Activated T-cell treated with anti-CD3 and anti-CD28 coated beads for 48 hours (primary cell): ENCODE data around the gene ZSWIM6.
"Not testable (repeated sequence)": the region's sequence is repeated elsewhere in the genome, so short reads cannot be mapped to it uniquely, and the experiment has no call there.

ENCODE experiments used
- DNase-seq: peaks from one replicate; pipeline ENCODE4 v3.0.0-alpha.2; 2020; ENCODE audit warnings: low read depth

The ZSWIM6 gene

DNA sequence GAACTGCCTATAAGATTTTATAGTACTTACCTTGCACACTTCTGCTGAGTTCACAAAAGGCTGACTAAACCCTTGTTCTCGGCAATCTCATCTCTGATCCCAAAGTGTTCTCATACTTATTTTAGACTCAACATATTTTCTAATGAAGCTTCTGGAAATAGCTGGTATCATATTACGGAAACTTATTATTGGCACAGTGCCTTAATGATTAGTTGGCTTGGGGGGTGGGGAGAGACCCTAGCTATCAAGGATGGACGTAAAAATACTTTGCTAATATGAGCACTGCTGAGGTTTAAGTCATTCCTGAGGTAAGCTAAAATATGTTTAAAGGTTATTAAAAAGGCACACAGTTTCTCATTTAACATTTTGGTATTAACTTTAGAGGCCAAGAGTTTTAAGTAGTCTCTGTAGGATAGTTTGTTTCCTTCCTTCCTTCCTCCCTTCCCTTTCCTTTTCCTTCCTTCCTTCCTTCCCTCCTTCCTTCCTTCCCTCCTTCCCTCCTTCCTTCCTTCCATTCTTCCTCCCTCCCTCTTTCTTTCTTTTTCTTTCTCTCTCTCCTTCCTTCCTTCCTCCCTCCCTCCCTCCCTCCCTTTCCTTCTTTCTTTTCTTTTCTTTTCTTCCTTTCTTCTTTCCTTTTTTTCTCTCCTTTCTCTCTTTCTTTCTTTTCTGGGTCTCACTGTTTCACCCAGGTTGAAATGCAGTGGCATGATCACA is 31.5 kb downstream of the ZSWIM6 start:
- DNase-seq = no peak

DNA sequence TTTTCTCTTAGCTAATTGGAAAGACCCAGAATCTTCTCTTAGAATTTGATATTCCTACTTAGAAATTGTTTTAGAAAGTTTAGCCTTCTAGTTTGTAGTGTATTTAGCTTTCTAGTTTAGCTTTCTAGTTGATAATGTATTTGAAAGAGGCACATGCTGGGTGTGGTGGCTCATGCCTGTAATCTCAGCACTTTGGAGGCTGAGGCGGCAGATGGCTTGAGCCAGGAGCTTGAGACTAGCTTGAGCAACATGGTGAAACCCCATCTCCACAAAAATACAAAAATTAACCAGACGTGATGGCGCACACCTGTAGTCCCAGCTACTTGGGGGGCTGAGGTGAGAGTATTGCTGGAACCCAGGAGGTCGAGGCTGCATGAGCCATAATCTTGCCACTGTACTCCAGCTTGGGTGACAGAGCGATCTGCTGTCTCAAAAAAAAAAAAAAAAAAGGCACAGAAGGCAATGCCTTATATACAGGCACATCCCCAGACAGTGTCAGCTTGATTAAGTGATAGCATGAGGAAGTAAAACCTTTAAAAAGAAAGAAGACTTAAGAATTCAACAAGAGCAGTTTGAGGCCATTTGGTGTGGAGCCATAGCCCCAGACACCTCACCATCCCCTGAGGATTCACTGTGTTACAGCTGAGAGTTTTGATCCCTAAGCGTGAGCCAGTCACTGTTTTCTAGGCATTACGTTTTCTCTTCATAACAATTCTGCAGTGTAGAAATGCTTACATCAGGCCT is 34.6 kb downstream of the ZSWIM6 start:
- DNase-seq = no peak

DNA sequence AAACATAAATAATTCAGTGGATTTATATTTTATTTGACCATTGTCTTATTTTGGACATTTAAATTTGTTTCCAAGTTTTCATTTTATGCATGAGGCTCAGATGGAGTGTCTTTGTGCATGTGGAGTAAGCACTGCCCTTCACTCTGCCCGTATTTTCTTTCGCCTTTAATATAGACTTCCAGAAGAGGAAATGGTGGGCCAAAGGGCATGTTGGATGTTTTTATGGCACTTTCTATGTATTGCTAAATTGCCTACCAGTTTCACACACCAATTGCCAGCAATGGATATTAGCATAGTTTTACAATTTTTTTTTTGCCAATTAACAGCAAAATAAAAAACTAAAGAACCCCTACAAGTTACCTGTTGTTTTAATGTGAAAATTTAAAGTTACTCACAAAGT is 38.4 kb downstream of the ZSWIM6 start:
- DNase-seq = no peak

DNA sequence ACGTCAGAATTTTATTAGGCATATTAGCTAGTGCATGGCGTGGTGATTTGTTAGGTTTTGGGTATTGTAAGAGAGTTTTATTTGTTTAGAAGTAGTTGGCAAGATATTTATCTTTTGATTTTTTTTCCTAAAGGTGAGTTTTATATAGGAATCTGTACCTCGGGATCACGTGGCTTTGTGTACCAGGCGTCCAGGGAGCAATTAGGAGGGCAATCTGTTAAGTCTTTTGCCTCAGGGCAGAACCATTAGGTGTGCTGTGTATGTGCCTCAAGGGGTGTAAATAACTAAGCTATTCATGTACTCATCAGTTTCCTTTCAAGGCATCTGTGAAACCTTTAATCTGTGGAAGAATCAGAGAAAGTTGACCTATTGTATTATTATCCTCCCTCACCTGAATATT is 39.4 kb downstream of the ZSWIM6 start:
- no peak for DNase-seq

DNA sequence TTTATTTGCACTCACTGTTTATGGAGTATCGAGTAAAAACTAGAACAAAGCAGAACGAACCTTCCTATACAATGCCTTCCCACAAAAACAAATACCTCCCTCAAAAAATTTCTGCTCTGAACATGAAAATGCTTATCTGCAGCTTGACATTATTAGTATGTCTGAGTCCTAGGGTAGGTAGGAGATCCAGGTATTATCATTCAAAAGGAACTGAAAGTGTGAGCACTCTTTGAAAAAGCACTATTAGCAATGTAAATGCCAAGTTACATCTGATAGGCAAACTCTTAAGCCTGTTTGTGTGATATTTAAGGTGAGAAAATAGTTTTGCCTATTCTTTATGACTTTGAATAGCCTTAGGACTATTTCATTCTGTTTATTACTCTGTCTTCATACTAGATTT is 47.6 kb downstream of the ZSWIM6 start:
- DNase-seq = no peak

DNA sequence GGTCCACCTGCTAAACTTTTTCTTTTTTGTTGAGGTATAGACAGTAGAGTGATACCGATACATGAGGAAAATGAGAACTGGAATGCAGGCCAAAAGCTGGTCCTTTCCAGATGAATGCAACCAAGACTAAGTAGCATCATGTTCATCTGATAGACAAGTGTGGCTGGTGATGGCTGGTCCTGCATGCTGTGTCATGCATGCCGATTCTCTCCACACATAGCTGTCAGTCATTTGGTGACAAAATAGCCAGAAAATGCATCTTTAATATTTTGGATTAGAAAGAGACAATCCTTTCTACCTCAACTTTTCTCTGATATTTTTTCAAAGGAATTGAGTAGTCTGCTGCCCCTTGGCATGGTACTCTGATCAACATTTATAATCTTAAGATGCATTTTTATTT is 49.9 kb downstream of the ZSWIM6 start:
- no peak for DNase-seq

DNA sequence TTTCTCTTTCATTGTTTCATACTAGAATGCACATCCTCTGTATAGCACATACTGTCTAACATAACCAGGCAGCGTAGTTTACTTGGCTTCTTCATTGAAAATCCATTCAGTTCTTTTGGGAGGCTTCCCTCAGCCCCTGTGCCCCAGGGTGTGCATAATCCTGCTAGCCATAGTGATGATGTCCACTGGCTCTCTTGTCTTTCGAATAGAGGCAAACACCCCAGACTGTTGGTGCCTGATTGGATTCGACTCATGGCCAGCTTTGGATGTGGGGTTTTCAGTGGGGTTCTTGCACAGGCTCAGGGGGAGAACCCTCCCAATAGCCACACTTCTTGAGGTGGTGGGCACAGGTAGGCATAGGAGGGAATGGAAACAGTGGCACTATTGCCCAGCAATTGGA is 53.6 kb downstream of the ZSWIM6 start:
- no peak for DNase-seq

DNA sequence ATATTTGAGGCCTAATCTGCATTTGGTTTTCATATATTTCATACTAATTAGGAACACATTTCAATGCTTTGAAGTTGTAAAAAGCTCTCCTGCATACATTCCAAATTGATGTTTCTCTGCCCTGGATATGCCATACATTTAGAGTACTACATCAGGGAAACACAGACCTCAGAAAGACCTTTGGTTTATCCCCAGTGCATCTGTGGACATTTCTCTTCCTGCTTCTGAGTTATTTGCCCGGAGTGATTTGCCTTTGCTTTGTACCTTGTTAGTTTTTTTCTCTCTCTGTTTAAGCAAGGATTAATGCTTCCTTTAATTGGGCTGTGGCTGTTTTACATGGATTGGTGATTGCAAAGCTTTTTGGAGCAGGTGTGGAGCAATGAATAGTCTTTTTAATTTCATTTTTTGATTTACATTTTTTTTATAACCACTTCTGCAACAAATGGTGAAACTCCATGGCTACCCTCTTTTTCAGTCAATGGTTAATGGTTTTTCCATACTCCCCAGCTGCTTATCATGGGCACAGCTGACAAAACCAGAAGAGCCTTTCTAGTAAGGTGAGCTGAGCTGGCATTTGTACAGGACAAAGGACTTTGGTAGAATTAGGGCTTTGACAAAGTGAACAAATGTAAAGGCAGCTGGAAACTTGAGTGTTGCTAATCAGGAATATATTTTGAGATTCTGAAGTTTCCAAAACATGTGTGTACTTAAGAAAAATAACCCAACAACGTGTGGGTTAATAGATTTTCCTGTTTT is 54.2 kb downstream of the ZSWIM6 start:
- no peak for DNase-seq

DNA sequence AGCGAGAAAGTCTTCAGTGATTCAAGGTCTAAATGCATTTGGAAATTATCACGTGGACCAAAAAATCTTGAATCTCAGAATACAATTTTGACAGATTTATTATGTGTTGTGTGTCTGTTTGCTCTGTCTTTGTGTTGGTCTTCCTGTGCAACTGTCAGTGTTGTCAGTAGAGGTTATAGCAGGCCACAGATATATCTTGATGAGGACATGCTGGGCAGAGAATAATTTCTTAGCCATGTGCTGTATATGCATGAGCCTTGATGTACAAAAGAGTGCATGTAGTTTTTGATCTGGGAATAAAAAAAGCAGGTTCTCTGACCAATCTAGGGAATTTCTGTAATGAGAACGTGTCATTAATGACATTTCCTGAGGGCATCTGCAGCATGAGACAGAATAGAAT is 57.6 kb downstream of the ZSWIM6 start:
- DNase-seq = no peak

DNA sequence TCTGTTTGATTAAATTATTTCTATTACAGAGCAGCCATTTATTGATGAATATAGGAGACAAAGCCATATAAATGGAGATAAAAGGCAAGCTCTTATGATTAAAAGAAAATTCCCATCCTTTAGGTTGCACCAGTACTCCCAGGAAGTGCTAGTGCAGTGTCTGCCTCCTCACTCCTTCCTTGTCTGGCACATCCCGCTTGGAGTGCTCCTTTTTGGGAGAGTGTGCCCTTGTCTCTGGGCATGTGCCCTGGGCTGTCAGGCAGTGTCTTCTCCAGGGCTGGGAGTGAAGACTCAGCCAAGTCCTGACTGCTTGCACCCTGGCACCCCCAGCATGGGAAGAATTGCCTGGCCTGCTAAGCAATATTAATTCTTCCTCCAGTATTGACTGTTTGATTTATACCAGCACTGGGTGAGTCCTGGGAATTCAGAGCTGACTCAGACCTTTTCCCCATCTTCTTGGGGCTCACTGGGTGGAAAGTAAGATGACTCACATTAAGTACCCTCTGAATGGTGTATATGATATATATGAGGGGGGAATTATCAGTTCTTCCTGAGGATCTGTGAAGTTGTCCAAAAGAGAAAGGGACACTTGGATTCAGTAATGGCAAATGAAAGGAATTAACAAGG is 62.1 kb downstream of the ZSWIM6 start:
- DNase-seq = no peak

DNA sequence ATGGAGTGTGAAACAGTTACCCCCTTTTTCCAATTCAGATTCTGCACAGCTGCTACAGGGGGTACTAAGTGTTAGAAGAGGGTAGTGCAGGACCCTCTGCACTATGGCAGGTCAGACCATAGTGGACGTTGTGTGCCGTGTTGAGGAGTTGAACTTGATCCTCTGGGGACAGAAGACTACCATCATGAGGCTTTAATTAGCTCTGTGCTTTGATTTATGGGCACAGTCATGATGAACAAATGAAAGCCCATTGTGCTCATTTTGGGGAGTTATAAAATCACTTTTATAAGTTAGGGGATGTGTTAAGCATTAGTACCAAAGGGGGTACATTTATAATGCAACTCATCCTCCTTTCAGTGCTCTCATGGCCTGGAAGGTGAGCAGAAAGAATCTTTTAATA is 62.7 kb downstream of the ZSWIM6 start:
- DNase-seq = no peak

DNA sequence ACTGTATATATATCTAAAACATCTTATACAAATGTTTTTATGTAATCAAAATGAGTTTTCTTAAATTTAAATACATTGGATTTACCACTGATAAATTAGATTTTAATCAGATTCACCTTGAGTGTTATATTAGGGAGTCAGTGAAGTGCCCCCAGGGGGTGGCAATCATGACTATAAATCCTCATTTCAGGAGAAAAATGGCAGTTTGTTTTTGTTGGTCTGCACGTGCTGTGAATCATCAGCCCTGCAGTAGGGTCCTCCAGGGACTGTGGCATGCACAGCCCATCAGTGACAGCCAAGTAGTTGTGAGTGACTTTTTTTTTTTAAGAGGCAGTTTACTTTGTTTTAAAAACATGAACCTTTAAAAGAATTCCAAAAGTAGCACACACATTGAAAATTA is 65.2 kb downstream of the ZSWIM6 start:
- no peak for DNase-seq

DNA sequence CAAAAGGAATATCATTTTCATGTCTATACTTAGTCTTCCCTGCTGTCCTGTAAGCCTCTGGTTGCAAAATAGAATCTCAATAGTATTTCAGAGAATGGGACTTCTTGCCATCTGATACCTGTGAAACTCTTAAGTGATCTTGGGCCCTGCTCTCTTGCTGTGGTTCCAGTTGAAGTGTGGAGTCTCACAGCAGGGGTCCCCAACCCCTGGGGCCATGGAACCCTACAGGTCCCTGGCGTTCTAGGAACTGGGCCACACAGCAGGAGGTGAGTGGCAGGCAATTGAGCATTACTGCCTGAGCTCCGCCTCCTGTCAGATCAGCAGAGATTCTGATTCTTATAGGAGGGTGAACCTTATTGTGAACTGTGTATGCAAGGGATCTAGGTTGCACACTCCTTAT is 65.9 kb downstream of the ZSWIM6 start:
- no peak for DNase-seq

DNA sequence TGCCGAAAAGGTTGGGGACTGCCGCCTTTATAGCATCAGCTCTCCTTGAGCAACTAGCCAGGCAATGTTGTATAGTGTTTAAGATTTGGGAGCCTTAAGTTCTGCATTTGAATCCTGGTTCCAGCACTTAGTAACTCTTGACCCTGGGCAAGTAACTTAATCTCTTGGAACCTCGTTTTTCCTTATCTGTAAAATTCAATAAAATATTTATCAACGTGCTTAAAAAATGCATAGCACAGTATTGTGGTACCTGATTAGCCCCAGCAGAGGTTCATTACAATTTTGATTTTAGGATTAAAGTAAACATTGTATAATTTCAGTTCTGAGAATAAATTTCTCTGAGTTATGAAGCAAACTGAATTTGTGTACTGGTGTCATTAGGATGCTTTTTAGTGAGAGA is 66.4 kb downstream of the ZSWIM6 start:
- no peak for DNase-seq

DNA sequence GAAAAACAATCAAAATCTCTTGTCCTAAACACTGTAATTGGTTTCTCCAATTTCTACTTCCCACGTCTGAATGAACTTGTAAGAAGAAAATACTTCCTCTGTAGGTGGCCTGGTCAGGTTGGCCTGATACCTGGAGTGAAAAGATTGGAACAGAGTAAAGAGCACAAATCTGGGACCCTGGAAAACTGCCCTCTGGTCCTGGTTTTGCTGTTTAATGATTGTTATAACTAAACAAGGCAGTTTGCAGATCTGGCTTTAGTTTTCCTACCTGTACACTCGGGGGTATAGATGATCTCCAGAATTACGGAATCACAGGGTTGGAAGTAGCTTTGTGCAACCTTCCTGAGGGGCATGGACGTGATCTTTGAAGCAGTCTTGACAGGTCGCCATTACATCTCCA is 67.6 kb downstream of the ZSWIM6 start:
- no peak for DNase-seq

DNA sequence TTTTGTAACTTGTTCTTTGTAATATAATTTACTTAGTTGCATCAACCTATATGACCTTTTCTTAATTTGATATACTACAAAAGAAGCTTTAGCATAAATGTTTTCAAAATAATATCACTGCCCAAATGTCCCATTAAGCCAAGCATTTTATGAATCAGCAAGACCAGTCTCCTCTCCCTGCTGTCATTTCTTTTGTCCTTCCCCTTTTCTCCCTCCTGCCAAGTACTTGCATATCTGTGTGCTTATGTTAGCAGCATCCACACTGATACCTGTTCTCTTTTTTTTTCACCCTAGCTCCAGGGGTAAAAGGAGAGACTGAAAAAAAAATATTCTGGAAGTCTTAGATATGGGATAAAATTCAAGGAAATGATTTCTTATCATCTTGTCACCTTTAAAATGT is 69.7 kb downstream of the ZSWIM6 start:
- no peak for DNase-seq

DNA sequence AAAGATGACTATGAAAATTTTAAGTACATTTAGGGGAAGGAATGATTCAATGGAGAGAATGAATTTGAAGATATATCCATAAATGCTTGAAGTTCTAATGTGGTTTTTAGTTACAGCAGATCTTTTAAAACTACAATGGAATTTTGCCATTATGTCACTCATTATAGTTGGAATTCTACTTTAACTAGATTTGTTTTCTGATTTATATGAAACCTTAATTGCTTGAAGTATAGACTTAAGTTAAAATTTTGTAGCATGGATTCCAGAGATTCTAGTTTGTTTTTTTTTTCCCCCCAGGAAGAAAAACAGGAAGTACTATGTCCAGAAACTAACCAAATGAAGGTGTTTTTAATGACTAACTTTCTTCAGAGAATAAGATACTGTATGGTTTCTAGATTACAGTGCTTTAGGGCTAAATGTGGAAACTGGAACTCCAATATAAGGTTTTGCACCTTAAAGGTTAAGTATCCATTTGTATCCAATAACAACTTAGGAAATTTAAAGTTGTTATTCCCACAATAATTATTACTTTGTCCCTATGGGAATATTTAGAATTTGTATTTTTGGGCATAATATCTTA is 70.3 kb downstream of the ZSWIM6 start:
- DNase-seq = no peak

DNA sequence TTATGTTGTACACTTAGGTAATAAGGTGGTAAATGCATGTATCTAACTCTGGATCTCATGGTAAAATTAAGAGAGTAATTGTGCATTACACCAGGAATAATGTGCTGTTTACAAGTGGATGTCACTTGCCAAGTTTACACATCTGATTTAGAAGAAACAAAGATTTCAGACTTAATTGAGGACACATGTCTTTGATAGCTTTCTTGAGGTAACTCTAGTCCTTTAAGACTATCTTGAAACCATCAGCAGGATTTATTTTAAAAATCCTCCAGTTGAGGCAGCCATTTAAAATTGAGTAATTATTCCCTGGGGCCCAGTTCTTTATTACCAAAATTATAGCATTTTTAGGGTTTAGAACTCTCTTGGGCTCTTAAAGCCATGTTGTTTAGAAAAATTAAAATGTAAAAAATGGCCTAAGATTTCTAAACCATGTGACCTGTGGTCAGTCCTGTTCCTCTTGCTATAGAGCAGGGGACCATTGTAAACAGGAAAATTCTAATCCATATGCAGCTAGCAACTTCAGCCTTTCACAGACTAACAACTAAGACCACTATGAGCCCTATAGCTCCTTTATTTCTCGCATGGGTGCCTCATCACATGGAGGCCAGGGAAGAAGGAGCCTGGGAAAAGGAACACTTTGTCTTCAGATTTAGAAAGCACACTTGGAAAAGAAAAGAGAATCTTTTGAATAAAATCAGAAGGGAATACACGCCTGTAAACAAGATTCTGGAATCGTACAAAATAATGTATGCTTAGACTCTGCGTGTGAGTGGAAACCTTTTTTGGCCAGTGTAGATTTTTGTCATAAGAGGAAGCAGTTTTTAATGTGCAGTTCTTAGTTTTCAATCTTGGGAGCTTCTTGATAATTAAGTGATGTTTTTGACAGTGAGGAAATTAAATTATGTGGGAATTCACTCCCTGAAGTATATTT is 71.2 kb downstream of the ZSWIM6 start:
- no peak for DNase-seq

DNA sequence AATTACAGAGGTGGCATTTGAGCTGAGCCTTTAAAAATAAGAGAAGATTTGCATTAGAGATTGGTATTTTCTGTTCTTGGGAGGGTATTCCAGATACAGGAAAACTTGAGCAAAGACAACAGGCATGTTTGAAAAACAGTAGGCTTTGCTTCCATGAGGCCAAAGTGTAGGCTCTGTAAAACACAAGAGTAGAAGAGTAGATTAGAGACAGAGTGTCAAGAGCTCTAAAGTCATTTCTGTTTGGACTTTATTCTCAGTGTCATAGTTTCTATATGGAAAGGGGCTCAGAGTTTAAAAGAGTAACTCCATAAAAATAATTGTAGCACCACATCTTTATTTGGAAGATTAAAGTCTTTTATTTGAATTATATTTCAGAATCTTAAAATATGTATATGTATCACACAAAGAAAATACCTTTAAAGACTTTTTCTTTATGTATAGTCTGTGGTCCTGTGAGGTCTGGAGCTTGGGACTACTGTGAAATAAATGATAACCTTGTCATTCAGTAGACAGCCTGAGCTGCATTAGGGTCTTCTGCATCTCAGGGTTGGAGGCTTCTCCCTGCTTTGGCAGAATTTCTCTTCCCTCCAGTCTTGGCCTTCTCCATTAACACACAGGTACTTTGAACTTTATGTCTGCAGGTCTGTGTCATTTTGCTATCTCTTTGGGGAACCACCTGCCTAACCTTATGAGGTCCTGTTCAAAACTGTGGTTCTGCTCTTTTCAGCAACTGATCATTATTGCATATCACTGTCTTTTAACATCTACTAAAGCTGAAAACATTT is 73.6 kb downstream of the ZSWIM6 start:
- no peak for DNase-seq

DNA sequence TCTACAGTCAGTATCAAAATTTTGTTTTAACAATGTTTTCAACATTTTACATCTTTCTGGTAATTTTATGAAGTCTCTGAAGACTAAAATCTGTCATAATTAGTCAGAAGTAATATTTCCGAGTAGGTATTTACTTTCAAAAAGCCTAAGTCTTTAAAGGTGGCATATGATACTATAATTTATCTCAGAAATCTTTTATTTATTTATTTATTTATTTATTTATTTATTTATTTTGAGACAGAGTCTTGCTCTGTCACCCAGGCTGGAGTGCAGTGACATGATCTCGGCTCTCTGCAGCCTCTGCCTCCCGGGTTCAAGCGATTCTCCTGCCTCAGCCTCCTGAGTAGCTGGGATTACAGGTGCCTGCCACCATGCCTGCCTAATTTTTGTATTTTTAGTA is 74.4 kb downstream of the ZSWIM6 start:
- DNase-seq = not testable (repeated sequence)
